ENCODE measurements around the gene SLAMF9. TPM values are rescaled to one million over a fixed set of nuclear protein-coding genes. Genes with fewer than 3 reads are reported as not detected.

Gene SLAMF9
- total RNA-seq, 1 experiment from 2014 or later = not detected

DNA sequence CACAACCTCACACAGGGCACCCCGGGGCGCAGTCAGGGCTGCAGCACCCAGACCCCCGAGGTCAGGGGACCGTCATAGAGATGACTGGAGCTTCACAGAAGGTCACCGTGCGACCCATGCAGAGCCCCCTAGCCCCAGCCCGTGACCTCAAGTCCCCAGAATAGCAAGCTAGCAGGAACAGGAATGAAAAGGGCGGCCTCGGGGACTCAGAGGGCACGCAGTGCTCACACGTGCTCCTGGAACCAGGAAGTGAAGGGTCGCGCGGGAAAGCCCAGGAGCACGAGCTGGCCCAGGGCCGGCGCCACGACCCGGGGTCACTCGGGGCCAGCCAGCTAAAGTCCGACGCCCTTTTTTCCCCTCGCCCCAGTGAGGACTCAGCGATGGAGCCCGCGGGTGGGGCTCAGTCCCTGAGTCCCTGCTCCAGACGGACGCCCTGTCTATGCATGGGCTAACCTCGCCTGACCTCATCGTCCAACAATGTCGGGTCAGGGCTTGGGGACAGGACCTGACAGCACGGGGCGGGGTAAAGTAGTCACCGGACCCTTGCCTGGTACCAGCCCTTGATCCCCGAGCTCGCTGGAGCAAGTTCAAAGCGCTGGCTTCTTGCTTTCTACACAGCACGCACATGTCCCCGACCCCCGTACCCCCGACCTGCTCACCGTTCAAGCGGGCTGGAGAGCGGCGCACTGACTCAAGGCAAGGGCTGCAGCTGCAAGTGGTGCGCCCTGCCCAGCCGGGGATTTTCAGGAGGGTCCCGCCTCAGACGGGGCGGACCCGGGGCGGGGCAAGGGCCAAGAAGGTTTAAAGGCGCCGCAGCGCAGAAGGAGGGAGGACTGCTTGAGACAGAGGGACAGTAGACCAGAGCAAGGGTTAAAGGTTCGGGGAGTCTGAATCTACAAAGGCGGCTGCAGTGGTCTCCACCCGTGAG, 29.0 kb downstream of the SLAMF9 start, which contains the start of gene TAGLN2:
TAGLN2 (minus strand) TSS at position 717 of the 928 bp plus-strand sequence. CDS start 4,998 bp downstream, outside the sequence.
- no peak within 1 kb of the TSS for H3K56ac ChIP-seq (ENCODE audit: insufficient read length, low read depth, low read length)
- Mint-ChIP-seq H3K9me3 (no peaks in the 10 kb centered on the region; a peak in 1 of 5 replicates), H3K4me1 (peaks cover 29 to 36% of the 10 kb centered on the region in 2 experiments), H3K36me3 (ENCODE audit: insufficient read depth in 1 of 3, low read depth in 3 of 3) (peaks cover 12 to 28% (median 21%) of the 10 kb centered on the region in 3 experiments), H3K4me3 (peak within 1 kb of the TSS; percentile 87 to 91), H3K27ac (peak within 1 kb of the TSS in 1 of 3 experiments; percentile 92; a peak in 3 of 7 replicates), H3K27me3 (ENCODE audit: low read depth) (peaks cover 12% of the 10 kb centered on the region)
- H2BK15ac ChIP-seq (ENCODE audit: low read depth, low read length) = no peak within 1 kb of the TSS
- no CpG with 5 or more reads among the region's 58 CpGs for WGBS (ENCODE audit: extremely low coverage, insufficient read length, low lambda C conversion rate)
- no peak within 1 kb of the TSS for H3T11ph ChIP-seq (ENCODE audit: low read length)
- H2BK20ac ChIP-seq (ENCODE audit: low read depth, low read length, poor library complexity, severe bottlenecking) = no peak within 1 kb of the TSS
- no peak within 1 kb of the TSS; the same call in 1 of the 2 replicates for H3K4ac ChIP-seq (ENCODE audit: low read depth, low read length)
- no peak within 1 kb of the TSS for H2BK12ac ChIP-seq (ENCODE audit: insufficient read length, low read depth, low read length)
- no peaks in the 10 kb centered on the region for H3K79me2 ChIP-seq (ENCODE audit: insufficient read depth, low read length)
- H2BK120ac ChIP-seq (ENCODE audit: low read depth, low read length, poor library complexity, severe bottlenecking) = peak within 1 kb of the TSS; percentile 89
- H3K14ac ChIP-seq (ENCODE audit: insufficient read depth, low read length) = peak within 1 kb of the TSS; percentile 75
- peak; percentile 93 for DNase-seq
- peak within 1 kb of the TSS; percentile 29 for H3K9ac ChIP-seq (ENCODE audit: extremely low read depth, insufficient read length, low read length)
- no peaks in the 10 kb centered on the region; the same call in 1 of the 2 replicates for H3K4me1 ChIP-seq (ENCODE audit: insufficient read depth, low read length)
- H2AFZ ChIP-seq (ENCODE audit: low read length) = peak within 1 kb of the TSS; percentile 82
- no peak within 1 kb of the TSS for H3K27ac ChIP-seq (ENCODE audit: insufficient read length, low read depth, low read length)
- H3K18ac ChIP-seq (ENCODE audit: insufficient read length, low read depth, low read length) = peak within 1 kb of the TSS; percentile 69
- H4K91ac ChIP-seq (ENCODE audit: insufficient read length, low read depth, low read length) = peak within 1 kb of the TSS; percentile 58
- H3K4me2 ChIP-seq (ENCODE audit: insufficient read depth, insufficient read length, low read length) = peak within 1 kb of the TSS; percentile 60
- H4K8ac ChIP-seq (replicated peaks; ENCODE audit: insufficient read length, low read depth, low read length) = no peak within 1 kb of the TSS
- H3K9me3 ChIP-seq (ENCODE audit: control insufficient read depth, low read depth, low read length) = no peaks in the 10 kb centered on the region
- TF ChIP-seq, protein P1, sequence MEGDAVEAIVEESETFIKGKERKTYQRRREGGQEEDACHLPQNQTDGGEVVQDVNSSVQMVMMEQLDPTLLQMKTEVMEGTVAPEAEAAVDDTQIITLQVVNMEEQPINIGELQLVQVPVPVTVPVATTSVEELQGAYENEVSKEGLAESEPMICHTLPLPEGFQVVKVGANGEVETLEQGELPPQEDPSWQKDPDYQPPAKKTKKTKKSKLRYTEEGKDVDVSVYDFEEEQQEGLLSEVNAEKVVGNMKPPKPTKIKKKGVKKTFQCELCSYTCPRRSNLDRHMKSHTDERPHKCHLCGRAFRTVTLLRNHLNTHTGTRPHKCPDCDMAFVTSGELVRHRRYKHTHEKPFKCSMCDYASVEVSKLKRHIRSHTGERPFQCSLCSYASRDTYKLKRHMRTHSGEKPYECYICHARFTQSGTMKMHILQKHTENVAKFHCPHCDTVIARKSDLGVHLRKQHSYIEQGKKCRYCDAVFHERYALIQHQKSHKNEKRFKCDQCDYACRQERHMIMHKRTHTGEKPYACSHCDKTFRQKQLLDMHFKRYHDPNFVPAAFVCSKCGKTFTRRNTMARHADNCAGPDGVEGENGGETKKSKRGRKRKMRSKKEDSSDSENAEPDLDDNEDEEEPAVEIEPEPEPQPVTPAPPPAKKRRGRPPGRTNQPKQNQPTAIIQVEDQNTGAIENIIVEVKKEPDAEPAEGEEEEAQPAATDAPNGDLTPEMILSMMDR (conservative IDR thresholded peaks at IDR 0.05) = no peak
- H3K23ac ChIP-seq (ENCODE audit: insufficient read length, low read depth, low read length) = no peak within 1 kb of the TSS
- H4K5ac ChIP-seq (ENCODE audit: insufficient read length, low read depth, low read length) = no peak within 1 kb of the TSS
- H3K23me2 ChIP-seq (ENCODE audit: insufficient read length, low read depth, low read length, poor library complexity, severe bottlenecking) = peaks cover 17% of the 10 kb centered on the region
- no peak within 1 kb of the TSS for H2BK5ac ChIP-seq (ENCODE audit: insufficient read length, low read length)
- H2AK5ac ChIP-seq (ENCODE audit: insufficient read length, low read length) = no peak within 1 kb of the TSS
- H4K20me1 ChIP-seq (ENCODE audit: control insufficient read depth, insufficient read depth, insufficient read length) = no peaks in the 10 kb centered on the region
- no peaks in the 10 kb centered on the region for H3K27me3 ChIP-seq (ENCODE audit: insufficient read depth, low read length)
- no peaks in the 10 kb centered on the region for H3K79me1 ChIP-seq (ENCODE audit: insufficient read depth, low read depth, low read length, poor library complexity, severe bottlenecking)

All from H9 (cell line).